Iris pigment epithelial cell (primary cell): ENCODE measurements around the gene C5orf15.
A peak's percentile ranks its signal among the peaks of the same experiment; 100 is the strongest.
"Not testable (repeated sequence)": the region's sequence is repeated elsewhere in the genome, so short reads cannot be mapped to it uniquely, and the experiment has no call there.

Experiments
- DNase-seq: peaks from one replicate; pipeline ENCODE4 v3.0.0-alpha.2; 2011; ENCODE audit warnings: low read depth

Gene C5orf15

GRCh38 chr5:133994297-133994989, 26.0 kb upstream of the C5orf15 start:
- DNase-seq = no peak

GRCh38 chr5:133993185-133993936, 24.9 kb upstream of the C5orf15 start:
- DNase-seq = peak; percentile 77

- no peak for DNase-seq
These were observed 24.2 kb upstream of the C5orf15 start for GRCh38 chr5:133992429-133993155.

- no peak for DNase-seq
These were observed 22.9 kb upstream of the C5orf15 start for GRCh38 chr5:133991171-133991910.

GRCh38 chr5:133990396-133990795, 22.0 kb upstream of the C5orf15 start:
- no peak for DNase-seq

GRCh38 chr5:133985540-133986180, 17.2 kb upstream of the C5orf15 start:
- no peak for DNase-seq

GRCh38 chr5:133983674-133984073, 15.2 kb upstream of the C5orf15 start:
- DNase-seq = no peak

GRCh38 chr5:133981714-133982113, 13.3 kb upstream of the C5orf15 start:
- no peak for DNase-seq

- no peak for DNase-seq
These were observed 12.2 kb upstream of the C5orf15 start for GRCh38 chr5:133980652-133981051.

GRCh38 chr5:133978943-133979342, 10.5 kb upstream of the C5orf15 start:
- DNase-seq = no peak

- DNase-seq = peak; percentile 85
These were observed 9.4 kb upstream of the C5orf15 start for GRCh38 chr5:133977858-133978257.

- no peak for DNase-seq
These were observed 8.8 kb upstream of the C5orf15 start for GRCh38 chr5:133977161-133977787.

GRCh38 chr5:133975546-133975945, 7.1 kb upstream of the C5orf15 start:
- DNase-seq = not testable (repeated sequence)

GRCh38 chr5:133974142-133974541, 5.7 kb upstream of the C5orf15 start:
- no peak for DNase-seq

GRCh38 chr5:133970325-133970909, 2.0 kb upstream of the C5orf15 start:
- DNase-seq = no peak

GRCh38 chr5:133969654-133970324, 1.4 kb upstream of the C5orf15 start:
- DNase-seq = peak; percentile 68

GRCh38 chr5:133967698-133968203, 674 bp downstream of the C5orf15 start:
- peak; percentile 70 for DNase-seq

GRCh38 chr5:133967124-133967523, 1.3 kb downstream of the C5orf15 start:
- peak; percentile 30 for DNase-seq

- no peak for DNase-seq
These were observed 2.3 kb downstream of the C5orf15 start for GRCh38 chr5:133966090-133966489.
